ENCODE results near the gene ALAD.

ALAD gene

GRCh38 chr9:113372059-113372458 is 29.0 kb downstream of the ALAD start:
- no peak overlapping the region for H3K27ac ChIP-seq (ENCODE audit: low read depth, low read length)
- TF ChIP-seq, protein P1, sequence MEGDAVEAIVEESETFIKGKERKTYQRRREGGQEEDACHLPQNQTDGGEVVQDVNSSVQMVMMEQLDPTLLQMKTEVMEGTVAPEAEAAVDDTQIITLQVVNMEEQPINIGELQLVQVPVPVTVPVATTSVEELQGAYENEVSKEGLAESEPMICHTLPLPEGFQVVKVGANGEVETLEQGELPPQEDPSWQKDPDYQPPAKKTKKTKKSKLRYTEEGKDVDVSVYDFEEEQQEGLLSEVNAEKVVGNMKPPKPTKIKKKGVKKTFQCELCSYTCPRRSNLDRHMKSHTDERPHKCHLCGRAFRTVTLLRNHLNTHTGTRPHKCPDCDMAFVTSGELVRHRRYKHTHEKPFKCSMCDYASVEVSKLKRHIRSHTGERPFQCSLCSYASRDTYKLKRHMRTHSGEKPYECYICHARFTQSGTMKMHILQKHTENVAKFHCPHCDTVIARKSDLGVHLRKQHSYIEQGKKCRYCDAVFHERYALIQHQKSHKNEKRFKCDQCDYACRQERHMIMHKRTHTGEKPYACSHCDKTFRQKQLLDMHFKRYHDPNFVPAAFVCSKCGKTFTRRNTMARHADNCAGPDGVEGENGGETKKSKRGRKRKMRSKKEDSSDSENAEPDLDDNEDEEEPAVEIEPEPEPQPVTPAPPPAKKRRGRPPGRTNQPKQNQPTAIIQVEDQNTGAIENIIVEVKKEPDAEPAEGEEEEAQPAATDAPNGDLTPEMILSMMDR (IDR thresholded peaks at IDR 0.05; ENCODE audit: insufficient read depth, low read length, poor library complexity, severe bottlenecking), result no peak
- no peak for TF ChIP-seq EZH2phosphoT487 (conservative IDR thresholded peaks at IDR 0.05; ENCODE audit: low read length)
- no peaks in the 10 kb centered on the region for H3K79me2 ChIP-seq (ENCODE audit: insufficient read depth, low read length)
- no peaks in the 10 kb centered on the region for H4K20me1 ChIP-seq (ENCODE audit: low read depth, low read length)
- H3F3A ChIP-seq (ENCODE audit: insufficient read depth), result no peaks in the 10 kb centered on the region
- no peaks in the 10 kb centered on the region for H3K9me3 ChIP-seq (ENCODE audit: insufficient read depth, low read length)
- no peaks in the 10 kb centered on the region for H3K27me3 ChIP-seq (ENCODE audit: low read length)
- no peak overlapping the region for H3K4me3 ChIP-seq (ENCODE audit: insufficient read depth, low read length, poor library complexity, severe bottlenecking)
- no peaks in the 10 kb centered on the region for H3K36me3 ChIP-seq (ENCODE audit: low read length)
- H3K4me2 ChIP-seq (ENCODE audit: low read depth, low read length, poor library complexity, severe bottlenecking), result no peak overlapping the region
- H3K9me2 ChIP-seq (replicated peaks; ENCODE audit: insufficient read depth, low read length), result no peaks in the 10 kb centered on the region
- no peak overlapping the region for H3K9ac ChIP-seq (ENCODE audit: low read length)
- no peak overlapping the region for H2AFZ ChIP-seq (ENCODE audit: low read depth, low read length, severe bottlenecking)

DNA sequence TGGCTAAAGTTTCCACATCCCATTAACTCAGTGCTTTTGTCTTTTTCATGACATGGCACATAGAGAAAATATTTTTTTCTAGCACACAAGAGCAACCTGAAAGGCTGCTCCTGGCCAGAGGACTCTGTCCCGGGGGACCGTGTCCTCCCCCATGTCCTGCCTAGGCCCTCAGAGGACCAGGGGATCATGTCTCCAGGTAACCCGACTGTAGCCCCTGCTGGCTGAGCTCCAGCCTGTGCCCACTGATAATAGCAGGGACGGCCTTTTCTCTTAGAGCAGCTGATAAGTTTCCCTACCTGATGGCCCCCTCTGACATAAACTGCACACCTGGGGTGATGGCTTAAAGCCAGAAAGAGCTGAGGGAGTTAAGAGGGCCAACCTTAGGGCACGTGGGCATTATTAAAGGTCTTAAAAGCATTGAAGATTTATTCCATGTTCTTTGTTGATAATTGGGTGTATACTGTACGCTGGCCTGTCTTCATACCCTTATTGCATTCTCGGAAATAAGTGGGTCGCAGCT is 30.2 kb downstream of the ALAD start:
- H3K4me3 ChIP-seq (ENCODE audit: insufficient read depth, low read length, poor library complexity, severe bottlenecking), result no peak overlapping the region
- no peak overlapping the region for H3K27ac ChIP-seq (ENCODE audit: low read depth, low read length)
- H3F3A ChIP-seq (ENCODE audit: insufficient read depth), result no peaks in the 10 kb centered on the region
- no peaks in the 10 kb centered on the region for H4K20me1 ChIP-seq (ENCODE audit: low read depth, low read length)
- no peaks in the 10 kb centered on the region for H3K79me2 ChIP-seq (ENCODE audit: insufficient read depth, low read length)
- no peaks in the 10 kb centered on the region for H3K9me3 ChIP-seq (ENCODE audit: insufficient read depth, low read length)
- H2AFZ ChIP-seq (ENCODE audit: low read depth, low read length, severe bottlenecking), result no peak overlapping the region
- H3K4me2 ChIP-seq (ENCODE audit: low read depth, low read length, poor library complexity, severe bottlenecking), result no peak overlapping the region
- H3K9me2 ChIP-seq (replicated peaks; ENCODE audit: insufficient read depth, low read length), result no peaks in the 10 kb centered on the region
- TF ChIP-seq, protein P1 (IDR thresholded peaks at IDR 0.05; ENCODE audit: insufficient read depth, low read length, poor library complexity, severe bottlenecking), result no peak
- TF ChIP-seq EZH2phosphoT487 (conservative IDR thresholded peaks at IDR 0.05; ENCODE audit: low read length), result no peak
- H3K9ac ChIP-seq (ENCODE audit: low read length), result no peak overlapping the region
- no peaks in the 10 kb centered on the region for H3K27me3 ChIP-seq (ENCODE audit: low read length)
- no peaks in the 10 kb centered on the region for H3K36me3 ChIP-seq (ENCODE audit: low read length)

DNA sequence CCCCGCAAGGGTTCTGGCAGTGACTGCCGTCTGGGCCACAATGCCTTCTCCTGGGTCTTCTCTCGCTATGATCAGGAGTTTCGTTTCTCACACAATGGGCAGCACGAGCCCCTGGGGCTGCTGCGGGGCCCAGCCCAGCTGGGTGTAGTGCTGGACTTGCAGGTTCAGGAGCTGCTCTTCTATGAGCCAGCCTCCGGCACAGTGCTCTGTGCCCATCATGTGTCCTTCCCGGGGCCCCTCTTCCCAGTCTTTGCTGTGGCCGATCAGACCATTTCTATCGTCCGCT is 31.3 kb downstream of the ALAD start:
- no peaks in the 10 kb centered on the region for H3F3A ChIP-seq (ENCODE audit: insufficient read depth)
- H3K79me2 ChIP-seq (ENCODE audit: insufficient read depth, low read length), result no peaks in the 10 kb centered on the region
- H3K4me2 ChIP-seq (ENCODE audit: low read depth, low read length, poor library complexity, severe bottlenecking), result no peak overlapping the region
- no peaks in the 10 kb centered on the region for H3K9me3 ChIP-seq (ENCODE audit: insufficient read depth, low read length)
- H3K9me2 ChIP-seq (replicated peaks; ENCODE audit: insufficient read depth, low read length), result no peaks in the 10 kb centered on the region
- H3K27ac ChIP-seq (ENCODE audit: low read depth, low read length), result no peak overlapping the region
- no peak overlapping the region for H2AFZ ChIP-seq (ENCODE audit: low read depth, low read length, severe bottlenecking)
- H3K4me3 ChIP-seq (ENCODE audit: insufficient read depth, low read length, poor library complexity, severe bottlenecking), result no peak overlapping the region
- TF ChIP-seq, protein P1 (IDR thresholded peaks at IDR 0.05; ENCODE audit: insufficient read depth, low read length, poor library complexity, severe bottlenecking), result no peak
- TF ChIP-seq EZH2phosphoT487 (conservative IDR thresholded peaks at IDR 0.05; ENCODE audit: low read length), result no peak
- no peaks in the 10 kb centered on the region for H3K27me3 ChIP-seq (ENCODE audit: low read length)
- no peaks in the 10 kb centered on the region for H3K36me3 ChIP-seq (ENCODE audit: low read length)
- no peak overlapping the region for H3K9ac ChIP-seq (ENCODE audit: low read length)
- no peaks in the 10 kb centered on the region for H4K20me1 ChIP-seq (ENCODE audit: low read depth, low read length)

All from SU-DHL-6 (cell line).